Body of pancreas (tissue), 4 donors: ENCODE data around the gene SLC37A1. TPM values are rescaled to one million over a fixed set of nuclear protein-coding genes. Genes with fewer than 3 reads are reported as not detected.
A peak's percentile ranks its signal among the peaks of the same experiment; 100 is the strongest.
"Not testable (repeated sequence)": the region's sequence is repeated elsewhere in the genome, so short reads cannot be mapped to it uniquely, and the experiment has no call there.

Experiments
- ATAC-seq: fragments of 150-250 bp; one replicate; pipeline ENCODE4 v1.9.1; 2016
- DNase-seq, 4 donors: peaks; one replicate each; pipeline ENCODE4 v3.0.0-alpha.2; 2019
- H3K27ac ChIP-seq, 4 donors: fragments of 200-600 bp; sonication (generic); 1 replicate in 3 of 4; 2 replicates in 1 of 4; pipeline versions ENCODE4 v1.5.1 to v1.6.1; 2016 to 2019; ENCODE audit warnings: mild to moderate bottlenecking in 1 of 4, mixed read lengths in 1 of 4, moderate library complexity in 1 of 4
- H3K27me3 ChIP-seq, 2 donors: fragments of 200-600 bp; sonication (generic); one replicate each; pipeline ENCODE4 v1.6.0; 2016; ENCODE audit warnings: mild to moderate bottlenecking in 1 of 2
- H3K36me3 ChIP-seq, 2 donors: fragments of 200-600 bp; sonication (generic); replicated peaks in 1 of 2; 2 replicates each; pipeline ENCODE4 v1.5.1; 2016; ENCODE audit warnings: low read depth in 2 of 2; ENCODE audit not compliant: insufficient read depth in 1 of 2
- H3K4me1 ChIP-seq: fragments of 200-600 bp; sonication (generic); one replicate; pipeline ENCODE4 v1.6.0; 2016
- H3K4me3 ChIP-seq, 2 donors: fragments of 200-600 bp; sonication (generic); 1 replicate in 1 of 2; 2 replicates in 1 of 2; pipeline ENCODE4 v1.5.1; 2016 to 2019
- H3K9me3 ChIP-seq, 3 donors: fragments of 200-600 bp; sonication (generic); 1 replicate in 2 of 3; 2 replicates in 1 of 3; pipeline ENCODE4 v1.5.1; 2016
- CTCF ChIP-seq, 7 experiments: fragments of 450-650 bp in 4 of 7; fragments of 200-600 bp in 3 of 7; sonication (generic) in 3 of 7; IDR thresholded peaks; one replicate each; pipeline ENCODE4 v1.5.1; 2016 to 2019; ENCODE audit warnings: antibody characterized with exemption in 7 of 7
- POLR2A ChIP-seq, 3 donors: fragments of 450-650 bp; IDR thresholded peaks; one replicate each; pipeline ENCODE4 v1.6.1; 2016; ENCODE audit warnings: antibody characterized with exemption in 3 of 3, mild to moderate bottlenecking in 2 of 3
- WGBS, 2 donors: methylation state at CpG; one replicate each; pipeline ENCODE4 v1.1.5; 2017; 5-methylcytosine and 5-hydroxymethylcytosine counted together
- intact Hi-C: fragments of 100-400 bp; cut with DNase I; formaldehyde crosslinking; loops from one replicate; pipeline ENCODE4 v1.15.1; 2023
- total RNA-seq, 2 donors: library from RNA; depleted of rRNA; stranded (reverse); fragments of >200 nt; gene quantifications; one replicate each; pipeline ENCODE4 v1.1.0, GENCODE V29; 2016

The SLC37A1 gene
- total RNA-seq, 2 donors from 2014 or later: 6.3 to 16.3 TPM

DNA sequence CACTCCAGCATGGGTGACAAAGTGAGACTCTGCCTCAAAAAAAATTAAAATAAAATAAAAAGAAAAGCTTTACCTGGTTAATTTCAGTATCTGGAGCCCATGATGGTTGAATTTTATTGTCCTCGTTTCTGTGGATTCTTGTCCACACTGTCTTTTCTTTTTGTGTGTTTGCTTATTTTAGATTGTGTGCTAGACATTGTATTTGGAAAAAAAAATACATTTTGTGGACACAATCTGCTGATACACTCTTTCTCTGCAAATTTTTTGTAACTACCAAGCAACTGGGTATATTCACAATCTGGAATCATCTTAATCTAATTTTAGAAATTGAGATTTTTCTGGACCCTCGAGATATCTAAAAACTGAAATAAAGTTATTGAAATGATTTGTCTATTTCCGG lies 98.2 kb downstream of the SLC37A1 start:
- TF ChIP-seq POLR2A (IDR thresholded peaks at IDR 0.05) (no peak), CTCF (IDR thresholded peaks at IDR 0.05) (no peak)
- Histone ChIP-seq H3K27ac (no peak overlapping the region), H3K36me3 (no peaks in the 10 kb centered on the region), H3K4me3 (no peak overlapping the region), H3K9me3 (no peaks in the 10 kb centered on the region), H3K4me1 (peaks cover 6% of the 10 kb centered on the region), H3K27me3 (no peaks in the 10 kb centered on the region)
- ATAC-seq: no peak
- DNase-seq: no peak
- WGBS, 2 donors: 76 to 82% methylated on average over 3 of the region's 3 CpGs
- intact Hi-C loops: no loop called here

GRCh38 chr21:42612390-42612789 lies 98.7 kb downstream of the SLC37A1 start:
- H3K36me3 ChIP-seq: no peaks in the 10 kb centered on the region
- H3K4me3 ChIP-seq: no peak overlapping the region
- no peak overlapping the region for H3K27ac ChIP-seq
- DNase-seq: no peak
- intact Hi-C loops: no loop called here
- peaks cover 6% of the 10 kb centered on the region for H3K4me1 ChIP-seq
- TF ChIP-seq CTCF (IDR thresholded peaks at IDR 0.05) (no peak), POLR2A (IDR thresholded peaks at IDR 0.05) (no peak)
- ATAC-seq: no peak
- WGBS, 2 donors: 77 to 82% methylated on average over 1 of the region's 1 CpG
- H3K27me3 ChIP-seq: no peaks in the 10 kb centered on the region
- no peaks in the 10 kb centered on the region for H3K9me3 ChIP-seq

- no peaks in the 10 kb centered on the region for H3K9me3 ChIP-seq
- H3K27ac ChIP-seq: no peak overlapping the region
- ATAC-seq: no peak
- H3K4me1 ChIP-seq: peaks cover 6% of the 10 kb centered on the region
- H3K4me3 ChIP-seq: no peak overlapping the region
- TF ChIP-seq CTCF (IDR thresholded peaks at IDR 0.05) (no peak), POLR2A (IDR thresholded peaks at IDR 0.05) (no peak)
- WGBS, 2 donors: 87% methylated on average over 5 of the region's 5 CpGs
- intact Hi-C loops: no loop called here
- no peaks in the 10 kb centered on the region for H3K36me3 ChIP-seq
- no peak for DNase-seq
- H3K27me3 ChIP-seq: no peaks in the 10 kb centered on the region
Observed at GRCh38 chr21:42613756-42614155, 100.1 kb downstream of the SLC37A1 start.

GRCh38 chr21:42614396-42614795 lies 100.7 kb downstream of the SLC37A1 start:
- Histone ChIP-seq H3K27me3 (no peaks in the 10 kb centered on the region), H3K27ac (peak overlapping the region; percentile 42 to 61 (median 52)), H3K4me3 (no peak overlapping the region), H3K9me3 (no peaks in the 10 kb centered on the region), H3K4me1 (peaks cover 6% of the 10 kb centered on the region), H3K36me3 (no peaks in the 10 kb centered on the region)
- DNase-seq: no peak
- no peak for ATAC-seq
- no peak for TF ChIP-seq POLR2A (IDR thresholded peaks at IDR 0.05)
- no peak for TF ChIP-seq CTCF (IDR thresholded peaks at IDR 0.05)
- intact Hi-C loops: no loop called here
- WGBS, 2 donors: 72 to 78% methylated on average over 8 to 9 of the region's 9 CpGs

GRCh38 chr21:42614811-42615351 lies 101.2 kb downstream of the SLC37A1 start:
- ATAC-seq: peak; percentile 87
- Histone ChIP-seq H3K9me3 (no peaks in the 10 kb centered on the region), H3K36me3 (no peaks in the 10 kb centered on the region), H3K4me1 (peaks cover 6% of the 10 kb centered on the region), H3K27ac (peak overlapping the region; percentile 42 to 61 (median 52)), H3K27me3 (no peaks in the 10 kb centered on the region), H3K4me3 (no peak overlapping the region)
- intact Hi-C loops: no loop called here
- TF ChIP-seq CTCF (IDR thresholded peaks at IDR 0.05): no peak
- TF ChIP-seq POLR2A (IDR thresholded peaks at IDR 0.05): peak in 2 of 3 donors; percentile 20 to 30
- WGBS, 2 donors: 15% methylated on average over 9 to 14 of the region's 14 CpGs
- DNase-seq: peak; percentile 31 to 64 (median 57)

- 33 to 57% methylated on average over 1 of the region's 5 CpGs for WGBS, 2 donors
- H3K4me3 ChIP-seq, intact Hi-C loops, ATAC-seq, H3K9me3 ChIP-seq, H3K4me1 ChIP-seq, H3K27me3 ChIP-seq, DNase-seq, H3K36me3 ChIP-seq: not testable (repeated sequence)
- H3K27ac ChIP-seq: peak overlapping the region in 1 of 4 donors; percentile 45
Observed at GRCh38 chr21:42615377-42615776, 101.7 kb downstream of the SLC37A1 start.
